Mucosa of stomach (tissue), 1 donor: ENCODE measurements around the gene PEX5L.

Source experiments
- H3K27me3 ChIP-seq: one replicate; pipeline ENCODE4 v1.7.0; 2013; ENCODE audit warnings: mild to moderate bottlenecking, low read length; ENCODE audit not compliant: control insufficient read depth, insufficient read depth
- H3K36me3 ChIP-seq: one replicate; pipeline ENCODE4 v1.7.0; 2013; ENCODE audit warnings: low read length; ENCODE audit not compliant: control insufficient read depth, insufficient read depth
- H3K4me1 ChIP-seq: one replicate; pipeline ENCODE4 v1.7.0; 2013; ENCODE audit warnings: mild to moderate bottlenecking, low read length; ENCODE audit not compliant: control insufficient read depth, insufficient read depth
- H3K4me3 ChIP-seq: one replicate; pipeline ENCODE4 v1.7.0; 2013; ENCODE audit warnings: low read length
- H3K9ac ChIP-seq: one replicate; pipeline ENCODE4 v1.7.0; 2013; ENCODE audit warnings: mild to moderate bottlenecking, low read length, moderate library complexity
- H3K9me3 ChIP-seq: one replicate; pipeline ENCODE4 v1.7.0; 2013; ENCODE audit warnings: mild to moderate bottlenecking, low read length, moderate library complexity; ENCODE audit not compliant: control insufficient read depth
- donor health status: Pancreatic carcinoma.

The PEX5L gene

DNA sequence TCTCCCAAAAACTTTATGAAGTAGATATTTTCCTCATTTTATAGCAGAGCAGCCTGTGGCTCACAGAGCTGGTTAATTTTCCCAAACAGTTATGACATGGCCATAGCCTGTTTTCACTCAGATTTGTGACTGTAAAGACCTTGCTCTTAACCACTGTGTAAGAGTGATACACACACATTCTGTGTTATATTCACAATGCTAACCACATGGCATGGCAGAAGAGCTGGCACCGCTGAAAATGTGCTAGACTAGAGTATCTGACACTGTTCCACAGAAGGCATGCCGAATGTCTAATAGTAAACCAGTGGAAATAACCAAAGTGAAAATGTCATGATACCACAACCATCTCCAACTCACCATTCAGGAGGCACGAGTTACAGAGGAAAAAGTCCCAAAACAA, 71.8 kb downstream of the PEX5L start:
- no peaks in the 10 kb centered on the region for H3K27me3 ChIP-seq
- H3K9ac ChIP-seq, result no peak overlapping the region
- H3K36me3 ChIP-seq, result no peaks in the 10 kb centered on the region
- H3K4me1 ChIP-seq, result no peaks in the 10 kb centered on the region
- H3K9me3 ChIP-seq, result no peaks in the 10 kb centered on the region
- no peak overlapping the region for H3K4me3 ChIP-seq

DNA sequence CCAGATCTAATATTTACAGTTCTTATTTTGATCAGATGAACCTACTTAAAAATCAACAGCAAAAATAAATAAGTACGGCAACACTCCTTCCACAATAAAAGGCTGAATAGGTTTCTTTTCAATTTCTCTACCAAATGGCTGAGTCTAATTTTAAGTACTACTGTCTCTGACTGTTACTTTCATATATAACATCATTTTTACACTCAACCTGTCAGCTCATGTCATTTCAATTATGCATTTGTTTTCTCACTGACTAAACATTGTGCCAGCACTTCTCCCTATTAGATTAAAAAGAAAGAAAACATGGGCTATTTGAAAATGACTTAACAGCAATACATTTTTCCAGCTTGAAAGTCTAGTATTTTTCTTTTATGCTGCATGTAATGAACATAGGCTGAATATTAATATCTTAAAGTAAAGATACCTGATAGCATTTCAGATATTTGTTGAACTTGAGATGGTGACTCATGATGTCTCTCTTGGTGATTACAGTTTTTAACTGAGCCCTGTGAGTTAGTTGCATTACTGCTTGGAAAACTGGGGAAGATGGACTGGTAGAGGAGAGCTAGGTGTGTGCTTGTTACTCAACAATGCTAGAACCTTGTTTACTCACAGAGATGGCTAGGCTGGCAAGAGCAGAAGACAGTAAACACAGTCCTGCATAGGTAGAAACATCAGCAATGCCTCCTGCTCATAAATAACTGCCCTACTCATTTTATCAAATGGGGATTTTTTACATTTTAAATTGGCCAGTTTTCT, 73.9 kb downstream of the PEX5L start:
- Histone ChIP-seq H3K9ac (no peak overlapping the region), H3K4me1 (no peaks in the 10 kb centered on the region), H3K4me3 (no peak overlapping the region), H3K27me3 (no peaks in the 10 kb centered on the region), H3K36me3 (no peaks in the 10 kb centered on the region), H3K9me3 (no peaks in the 10 kb centered on the region)

DNA sequence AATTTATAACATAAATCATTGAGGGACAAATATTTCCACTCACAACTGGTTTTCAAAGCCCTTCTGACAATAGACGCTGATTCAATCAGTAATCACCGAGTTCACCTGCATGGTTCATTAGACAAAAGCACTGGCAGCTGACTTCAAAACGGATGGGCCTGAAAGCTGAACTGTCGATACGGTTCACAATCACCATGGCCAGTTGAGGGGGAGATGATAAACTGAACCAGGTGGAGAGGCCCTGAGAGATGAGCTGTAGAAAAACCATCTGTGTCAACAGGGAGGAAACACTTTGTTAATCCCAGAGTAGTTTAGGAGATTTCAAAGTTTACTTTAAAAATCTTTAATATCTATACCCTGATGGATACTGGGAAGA, 75.0 kb downstream of the PEX5L start:
- H3K9ac ChIP-seq, result no peak overlapping the region
- no peaks in the 10 kb centered on the region for H3K36me3 ChIP-seq
- no peak overlapping the region for H3K4me3 ChIP-seq
- H3K9me3 ChIP-seq, result no peaks in the 10 kb centered on the region
- H3K27me3 ChIP-seq, result no peaks in the 10 kb centered on the region
- H3K4me1 ChIP-seq, result no peaks in the 10 kb centered on the region

DNA sequence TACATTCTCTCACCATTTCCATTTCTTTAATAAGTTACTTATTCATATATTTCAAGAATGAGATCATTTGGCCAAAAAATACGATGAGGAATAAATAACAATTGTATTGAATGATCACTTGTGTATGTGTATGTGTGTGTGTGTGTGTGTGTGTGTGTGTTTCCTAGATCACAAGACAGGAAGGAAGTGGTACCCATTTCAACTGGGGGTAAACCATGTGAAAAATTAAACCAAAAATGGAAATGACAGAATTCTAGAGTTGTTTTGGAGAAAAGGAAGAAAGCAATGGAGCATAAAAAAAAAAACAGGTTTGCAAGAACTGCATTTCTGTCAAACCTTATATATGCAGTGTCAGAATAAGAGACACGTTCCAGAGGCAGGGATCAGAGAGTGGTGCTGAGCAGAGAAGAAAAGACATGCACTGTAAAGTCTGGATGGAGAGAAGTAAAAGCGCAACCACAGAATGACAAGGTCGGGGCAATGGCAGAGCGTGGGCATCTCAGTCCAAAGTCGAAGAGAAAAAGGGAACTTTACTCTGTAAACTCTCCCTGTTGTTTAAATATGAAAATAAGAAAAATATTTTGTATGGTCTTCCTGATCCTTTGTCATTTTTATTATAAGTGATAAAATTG, 75.5 kb downstream of the PEX5L start:
- H3K27me3 ChIP-seq, result no peaks in the 10 kb centered on the region

DNA sequence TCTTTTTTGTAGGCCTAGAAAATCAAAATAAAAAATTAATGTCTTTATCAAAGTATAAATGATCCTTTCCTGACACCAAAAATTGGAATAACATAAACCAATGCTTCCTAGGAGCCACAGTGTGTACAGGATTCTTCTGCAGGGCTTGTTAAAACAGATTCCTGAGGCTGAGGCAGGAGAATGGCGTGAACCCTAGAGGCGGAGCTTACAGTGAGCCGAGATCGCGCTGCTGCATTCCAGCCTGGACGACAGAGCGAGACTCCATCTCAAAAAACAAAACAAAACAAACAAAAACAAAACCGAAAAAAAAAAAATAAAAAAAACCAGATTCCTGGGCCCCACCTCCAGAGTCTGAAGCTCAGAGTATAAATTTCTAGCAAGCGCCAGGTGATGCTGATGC, 78.0 kb downstream of the PEX5L start:
- Histone ChIP-seq H3K9me3 (no peaks in the 10 kb centered on the region), H3K9ac (no peak overlapping the region), H3K27me3 (no peaks in the 10 kb centered on the region), H3K4me3 (no peak overlapping the region), H3K36me3 (no peaks in the 10 kb centered on the region), H3K4me1 (no peaks in the 10 kb centered on the region)

More for the DNA sequence above, 75.5 kb downstream of the PEX5L start:
- Histone ChIP-seq H3K9me3 (no peaks in the 10 kb centered on the region), H3K4me3 (no peak overlapping the region), H3K4me1 (no peaks in the 10 kb centered on the region), H3K36me3 (no peaks in the 10 kb centered on the region), H3K9ac (no peak overlapping the region)

DNA sequence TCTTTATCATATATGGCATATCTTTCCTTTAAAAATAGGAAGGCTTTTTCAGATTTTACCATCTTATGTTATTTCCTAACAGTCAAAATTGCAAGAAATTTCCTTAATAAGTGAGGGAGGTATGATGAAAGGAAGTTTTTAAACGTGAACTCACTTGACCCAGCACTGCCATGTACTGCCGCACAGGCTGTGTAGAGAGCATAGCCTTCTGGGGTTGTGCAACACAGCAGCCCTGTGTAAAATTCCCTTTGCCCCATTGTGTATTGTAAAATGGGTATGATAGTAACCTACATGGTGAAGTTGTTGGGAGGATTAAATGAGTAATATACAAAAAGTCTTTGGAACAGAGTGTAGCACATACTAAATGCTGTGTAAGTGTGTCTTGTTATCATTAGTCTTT, 78.6 kb downstream of the PEX5L start:
- no peaks in the 10 kb centered on the region for H3K9me3 ChIP-seq
- no peaks in the 10 kb centered on the region for H3K4me1 ChIP-seq
- no peaks in the 10 kb centered on the region for H3K27me3 ChIP-seq
- H3K36me3 ChIP-seq, result no peaks in the 10 kb centered on the region
- no peak overlapping the region for H3K4me3 ChIP-seq
- no peak overlapping the region for H3K9ac ChIP-seq

DNA sequence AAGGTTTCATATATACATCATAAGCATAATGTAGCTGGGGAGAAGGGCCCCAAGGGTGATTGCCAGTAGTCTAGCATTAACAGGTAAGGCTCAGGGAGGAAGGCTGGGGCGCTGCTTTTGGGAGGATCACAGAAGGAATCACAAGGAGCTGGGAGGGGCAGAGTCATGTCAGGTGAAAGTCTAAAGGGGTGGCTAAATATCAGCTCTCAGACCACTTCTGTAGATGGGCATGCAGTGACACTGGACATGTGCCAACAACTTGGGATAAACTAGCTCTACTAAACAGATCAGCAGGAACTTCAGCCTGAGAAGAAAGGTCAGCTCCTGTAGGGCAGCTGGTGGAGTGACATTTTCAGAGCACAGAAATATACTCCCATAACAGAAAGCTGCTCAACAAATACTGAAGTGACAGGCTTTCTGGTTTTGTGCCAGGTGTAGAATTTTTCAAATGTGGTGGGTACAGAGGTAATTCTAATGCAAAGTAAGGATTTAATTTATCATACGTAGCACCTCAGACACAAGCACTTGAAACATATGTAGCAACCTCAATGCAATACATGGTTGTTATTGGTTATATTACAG, 79.4 kb downstream of the PEX5L start:
- no peaks in the 10 kb centered on the region for H3K27me3 ChIP-seq
- no peaks in the 10 kb centered on the region for H3K4me1 ChIP-seq
- H3K36me3 ChIP-seq, result no peaks in the 10 kb centered on the region
- H3K9me3 ChIP-seq, result no peaks in the 10 kb centered on the region
- no peak overlapping the region for H3K9ac ChIP-seq
- H3K4me3 ChIP-seq, result no peak overlapping the region

DNA sequence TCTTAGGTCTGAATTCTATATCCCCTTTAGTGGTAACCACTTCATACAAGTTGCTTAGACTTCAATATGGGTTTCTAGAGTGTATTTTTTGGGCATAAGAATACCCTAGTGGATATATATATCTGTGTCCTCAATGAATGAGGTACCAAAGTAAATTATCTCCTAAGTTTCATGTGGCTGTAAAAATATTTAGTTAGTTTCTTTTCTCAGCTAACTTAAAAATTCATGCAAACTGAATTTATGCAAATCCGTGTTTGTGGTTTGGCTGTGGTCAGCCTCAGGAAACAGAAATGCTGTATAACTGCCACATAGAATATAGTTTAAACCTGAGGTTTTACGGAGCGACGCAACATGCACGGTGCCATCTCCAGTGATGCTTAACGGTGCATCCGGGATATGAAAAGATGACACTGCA, 80.3 kb downstream of the PEX5L start:
- Histone ChIP-seq H3K4me1 (no peaks in the 10 kb centered on the region), H3K36me3 (no peaks in the 10 kb centered on the region), H3K9ac (no peak overlapping the region), H3K9me3 (no peaks in the 10 kb centered on the region), H3K4me3 (no peak overlapping the region), H3K27me3 (no peaks in the 10 kb centered on the region)

DNA sequence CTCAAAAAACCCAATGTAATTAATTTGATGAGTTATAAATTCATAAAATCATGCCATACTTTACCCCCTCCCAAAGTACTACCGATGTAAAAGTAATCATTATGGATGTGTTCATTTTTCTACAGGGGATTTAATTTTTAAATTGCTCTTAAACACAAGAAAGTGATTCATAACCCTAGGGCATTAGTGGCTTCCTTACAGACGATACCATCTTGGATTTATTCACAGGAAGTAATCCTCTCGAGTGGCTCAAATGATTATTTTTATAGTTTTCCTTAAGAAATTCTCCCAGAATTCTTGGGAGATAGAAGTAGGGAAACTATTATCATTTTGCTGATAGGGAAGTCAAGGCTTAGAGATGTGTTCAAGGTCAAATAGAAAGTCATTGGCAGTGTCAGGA, 80.9 kb downstream of the PEX5L start:
- Histone ChIP-seq H3K4me3 (no peak overlapping the region), H3K9me3 (no peaks in the 10 kb centered on the region), H3K27me3 (no peaks in the 10 kb centered on the region), H3K9ac (no peak overlapping the region), H3K4me1 (no peaks in the 10 kb centered on the region), H3K36me3 (no peaks in the 10 kb centered on the region)

DNA sequence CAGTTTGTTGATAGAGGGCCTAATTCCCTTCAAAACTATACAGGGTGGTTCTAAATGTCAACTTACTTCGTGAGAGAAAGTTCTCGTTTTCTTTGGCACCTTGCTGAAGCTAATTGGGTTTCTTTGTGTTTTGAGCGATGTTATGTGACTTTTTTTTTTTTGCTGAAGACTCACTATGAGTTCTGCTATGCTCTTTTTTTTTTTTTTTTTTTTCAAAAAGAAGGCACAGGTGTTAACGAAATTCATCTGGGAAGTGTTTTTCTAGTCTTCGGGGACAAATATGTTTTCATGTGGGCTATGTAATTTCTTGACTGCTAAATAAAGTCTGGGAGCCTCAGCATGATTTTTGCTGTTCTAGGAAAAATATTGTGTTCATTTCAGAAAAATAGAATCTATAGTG, 81.5 kb downstream of the PEX5L start:
- Histone ChIP-seq H3K9ac (no peak overlapping the region), H3K4me1 (no peaks in the 10 kb centered on the region), H3K9me3 (no peaks in the 10 kb centered on the region), H3K27me3 (no peaks in the 10 kb centered on the region), H3K36me3 (no peaks in the 10 kb centered on the region), H3K4me3 (no peak overlapping the region)

DNA sequence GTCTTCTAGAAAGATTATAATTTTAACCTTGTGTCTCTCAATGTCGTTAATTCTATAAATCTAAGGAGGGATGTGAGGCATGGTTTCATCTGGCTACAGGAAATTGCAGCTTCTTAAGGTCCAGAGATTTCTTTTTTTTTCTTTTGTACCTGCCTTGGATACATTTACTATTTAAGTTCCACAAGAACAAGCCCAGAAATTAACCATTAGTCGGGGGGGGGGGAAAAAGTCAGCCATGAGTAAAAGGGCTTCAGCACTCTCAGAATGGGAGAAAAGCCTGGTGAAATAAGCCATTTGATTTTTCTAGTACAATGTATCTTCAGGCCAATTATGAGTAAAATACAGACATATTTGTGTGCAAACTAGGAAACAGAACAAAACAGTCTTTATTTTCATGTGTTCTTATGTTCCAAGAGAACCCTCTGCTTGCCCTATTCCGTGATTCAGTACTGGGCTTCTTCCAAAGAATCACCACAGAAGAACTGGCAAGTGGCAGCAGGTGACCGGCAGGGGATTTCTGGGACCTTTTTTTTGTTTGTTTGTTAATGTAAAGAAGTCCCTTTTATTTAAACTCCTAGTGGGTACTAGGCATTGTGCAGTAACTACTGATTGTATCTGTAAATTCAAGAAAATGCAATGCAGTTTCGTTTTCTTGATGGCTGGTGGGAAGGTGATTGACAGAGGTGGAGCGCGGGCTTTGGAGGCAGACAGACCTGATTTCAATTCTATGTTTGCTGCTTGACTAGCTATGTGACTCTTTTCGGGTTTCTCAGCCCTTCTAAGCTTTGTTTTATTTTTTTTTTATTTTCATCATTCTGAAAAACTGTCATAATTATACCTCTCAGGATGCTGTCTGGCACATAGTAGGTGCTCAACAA, 82.5 kb downstream of the PEX5L start:
- Histone ChIP-seq H3K27me3 (no peaks in the 10 kb centered on the region), H3K4me3 (no peak overlapping the region), H3K36me3 (no peaks in the 10 kb centered on the region), H3K9me3 (no peaks in the 10 kb centered on the region), H3K4me1 (no peaks in the 10 kb centered on the region), H3K9ac (no peak overlapping the region)

DNA sequence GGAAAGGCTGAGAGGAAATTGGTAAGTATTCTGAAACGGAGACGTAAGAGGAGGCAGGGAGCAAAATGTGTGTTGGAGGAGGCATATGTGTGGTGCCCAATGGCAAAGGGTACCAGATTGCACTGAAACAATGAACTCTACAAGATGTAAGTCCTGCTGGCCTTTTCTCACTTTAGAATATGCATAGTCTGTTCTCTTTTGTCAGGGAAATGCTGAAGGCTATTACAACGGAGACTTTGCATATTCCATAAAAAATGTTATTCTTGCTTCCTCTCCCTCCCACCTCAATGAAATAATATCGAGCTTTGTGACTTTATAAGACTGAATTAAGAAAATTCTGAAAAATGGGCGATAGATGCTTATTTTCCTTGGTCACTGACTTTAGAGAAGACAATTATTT, 85.9 kb downstream of the PEX5L start:
- no peak overlapping the region for H3K4me3 ChIP-seq
- H3K4me1 ChIP-seq, result no peaks in the 10 kb centered on the region
- H3K36me3 ChIP-seq, result no peaks in the 10 kb centered on the region
- no peaks in the 10 kb centered on the region for H3K9me3 ChIP-seq
- no peaks in the 10 kb centered on the region for H3K27me3 ChIP-seq
- no peak overlapping the region for H3K9ac ChIP-seq
